Caco-2 (cell line): ENCODE measurements around the gene MT1HL1. TPM values are rescaled to one million over a fixed set of nuclear protein-coding genes. Genes with fewer than 3 reads are reported as not detected.

Experiments used
- BruUV-seq: library from RNA; stranded (reverse); fragments of 400-500 nt; replicated peaks from 2 replicates; lab custom pipeline; 2021; lab: Mats Ljungman, UMichigan
- CTCF ChIA-PET: fragments of 300-600 bp; sonication (Branson Sonifier 250); formaldehyde crosslinking; loops from one replicate; lab custom pipeline; 2022; ENCODE audit warnings: antibody characterized with exemption; lab: Charles Lee
- POLR2A ChIA-PET: fragments of 300-600 bp; sonication (Branson Sonifier 250); formaldehyde crosslinking; loops from one replicate; lab custom pipeline; 2022; ENCODE audit warnings: antibody characterized with exemption; lab: Charles Lee
- DNase-seq, 2 experiments: peaks; one replicate each; pipeline versions ENCODE4 v3.0.0 to v3.0.0-alpha.2; 2020 to 2022
- H3K27me3 ChIP-seq: replicated peaks from 2 replicates; pipeline ENCODE4 v1.6.0; 2011; ENCODE audit warnings: low read length; ENCODE audit not compliant: control insufficient read depth, insufficient read depth
- H3K36me3 ChIP-seq: 2 replicates; pipeline ENCODE4 v1.5.1; 2011; ENCODE audit warnings: low read length; ENCODE audit not compliant: control insufficient read depth, insufficient read depth
- H3K4me1 ChIP-seq: fragments of 250-450 bp; sonication (Bioruptor Pico); 2 replicates; pipeline ENCODE4 v1.5.1; 2020; ENCODE audit warnings: mild to moderate bottlenecking
- H3K4me3 ChIP-seq: 2 replicates; pipeline ENCODE4 v1.5.1; 2011; ENCODE audit warnings: low read depth, mild to moderate bottlenecking, control low read depth, low read length
- H3K9me3 ChIP-seq: fragments of 250-450 bp; sonication (Bioruptor Pico); 2 replicates; pipeline ENCODE4 v1.5.1; 2020; ENCODE audit warnings: mild to moderate bottlenecking, moderate library complexity
- H3K27ac Mint-ChIP-seq: one replicate; pipeline ENCODE4 v1.8.0; 2022; ENCODE audit warnings: mixed read lengths; ENCODE audit not compliant: unreplicated experiment
- H3K27me3 Mint-ChIP-seq: one replicate; pipeline ENCODE4 v1.8.0; 2022; ENCODE audit warnings: mixed read lengths; ENCODE audit not compliant: insufficient read depth, unreplicated experiment
- H3K36me3 Mint-ChIP-seq: one replicate; pipeline ENCODE4 v1.8.0; 2022; ENCODE audit warnings: mild to moderate bottlenecking, mixed read lengths; ENCODE audit not compliant: insufficient read depth, unreplicated experiment
- H3K4me1 Mint-ChIP-seq: one replicate; pipeline ENCODE4 v1.8.0; 2022; ENCODE audit warnings: low read depth, mixed read lengths; ENCODE audit not compliant: unreplicated experiment
- H3K4me3 Mint-ChIP-seq: one replicate; pipeline ENCODE4 v1.8.0; 2022; ENCODE audit warnings: mild to moderate bottlenecking, moderate library complexity, mixed read lengths; ENCODE audit not compliant: unreplicated experiment
- H3K9me3 Mint-ChIP-seq: one replicate; pipeline ENCODE4 v1.8.0; 2022; ENCODE audit warnings: mixed read lengths; ENCODE audit not compliant: unreplicated experiment
- intact Hi-C: fragments of 100-400 bp; cut with micrococcal nuclease; formaldehyde crosslinking; loops from one replicate; pipeline ENCODE4 v1.10.0; 2022; ENCODE audit not compliant: unreplicated experiment
- total RNA-seq: library from RNA; stranded (reverse); gene quantifications from 2 replicates; pipeline ENCODE4 v1.2.3, GENCODE V29; 2022
- TF ChIP-seq, protein P1 (sequence below), 2 experiments: fragments of 200-600 bp in 1 of 2; IDR thresholded peaks; 1 replicate in 1 of 2; 2 replicates in 1 of 2; pipeline versions ENCODE4 v1.5.1 to v1.8.0; 2011 to 2022; ENCODE audit warnings: antibody characterized with exemption in 1 of 2, control low read depth in 1 of 2, inconsistent platforms in 1 of 2, low read depth in 1 of 2, low read length in 1 of 2, mild to moderate bottlenecking in 1 of 2, moderate library complexity in 1 of 2; ENCODE audit not compliant: insufficient read depth in 1 of 2, severe bottlenecking in 1 of 2, unreplicated experiment in 1 of 2

Gene MT1HL1
- total RNA-seq, 1 experiment from 2014 or later: not detected

DNA sequence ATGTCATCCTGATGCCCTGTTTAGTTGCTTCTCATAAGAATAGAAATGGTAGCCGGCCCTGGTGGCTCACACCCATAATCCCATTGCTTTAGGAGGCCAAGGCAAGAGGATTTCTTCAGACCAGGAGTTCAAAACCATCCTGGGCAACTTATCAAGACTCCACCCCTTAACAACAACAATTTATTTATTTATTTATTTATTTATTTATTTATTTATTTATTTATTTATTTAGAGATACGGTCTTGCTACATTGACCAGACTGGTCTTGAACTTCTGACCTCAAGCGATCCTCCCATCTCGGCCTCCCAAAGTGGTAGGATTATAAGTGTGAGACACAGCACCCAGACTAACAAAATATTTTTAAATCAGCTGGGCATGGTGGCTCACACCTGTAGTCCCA, 4.0 kb downstream of the MT1HL1 start:
- Histone ChIP-seq H3K4me1 (no peaks in the 10 kb centered on the region), H3K9me3 (no peaks in the 10 kb centered on the region), H3K4me3 (no peak overlapping the region), H3K27me3 (no peaks in the 10 kb centered on the region; the same call in 1 of the 2 replicates), H3K36me3 (no peaks in the 10 kb centered on the region)
- DNase-seq: no peak
- Mint-ChIP-seq H3K9me3 (no peaks in the 10 kb centered on the region), H3K4me1 (no peaks in the 10 kb centered on the region), H3K36me3 (no peaks in the 10 kb centered on the region), H3K4me3 (no peak overlapping the region), H3K27ac (no peak overlapping the region), H3K27me3 (peaks cover 22% of the 10 kb centered on the region)
- ChIA-PET CTCF (no interaction called here), POLR2A (no interaction called here)
- intact Hi-C loops: no loop called here
- no TSS peak for BruUV-seq
- TF ChIP-seq, protein P1, sequence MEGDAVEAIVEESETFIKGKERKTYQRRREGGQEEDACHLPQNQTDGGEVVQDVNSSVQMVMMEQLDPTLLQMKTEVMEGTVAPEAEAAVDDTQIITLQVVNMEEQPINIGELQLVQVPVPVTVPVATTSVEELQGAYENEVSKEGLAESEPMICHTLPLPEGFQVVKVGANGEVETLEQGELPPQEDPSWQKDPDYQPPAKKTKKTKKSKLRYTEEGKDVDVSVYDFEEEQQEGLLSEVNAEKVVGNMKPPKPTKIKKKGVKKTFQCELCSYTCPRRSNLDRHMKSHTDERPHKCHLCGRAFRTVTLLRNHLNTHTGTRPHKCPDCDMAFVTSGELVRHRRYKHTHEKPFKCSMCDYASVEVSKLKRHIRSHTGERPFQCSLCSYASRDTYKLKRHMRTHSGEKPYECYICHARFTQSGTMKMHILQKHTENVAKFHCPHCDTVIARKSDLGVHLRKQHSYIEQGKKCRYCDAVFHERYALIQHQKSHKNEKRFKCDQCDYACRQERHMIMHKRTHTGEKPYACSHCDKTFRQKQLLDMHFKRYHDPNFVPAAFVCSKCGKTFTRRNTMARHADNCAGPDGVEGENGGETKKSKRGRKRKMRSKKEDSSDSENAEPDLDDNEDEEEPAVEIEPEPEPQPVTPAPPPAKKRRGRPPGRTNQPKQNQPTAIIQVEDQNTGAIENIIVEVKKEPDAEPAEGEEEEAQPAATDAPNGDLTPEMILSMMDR (IDR thresholded peaks at IDR 0.05; ENCODE audit: insufficient read depth in 1 of 2, low read depth in 1 of 2, low read length in 1 of 2, severe bottlenecking in 1 of 2, unreplicated experiment in 1 of 2): no peak

DNA sequence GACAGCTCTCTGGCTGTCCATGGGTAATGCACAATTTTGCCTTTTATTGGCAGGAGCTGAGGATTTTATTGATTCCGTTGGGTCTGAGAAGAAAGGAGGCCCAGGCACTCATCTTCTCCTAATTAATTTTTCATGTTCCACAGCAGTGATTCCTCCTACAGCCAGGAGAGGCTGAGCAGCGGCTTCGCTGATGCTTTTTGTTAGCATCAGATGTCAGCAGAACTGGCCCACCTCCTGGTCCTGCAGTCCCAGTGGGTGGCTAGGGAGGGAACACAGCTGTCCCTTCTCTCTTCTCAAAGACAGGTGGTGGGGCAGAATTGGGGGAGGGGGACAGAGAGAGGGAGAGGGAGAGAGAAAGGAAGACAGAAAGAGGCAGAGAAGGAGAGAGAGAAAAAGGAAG, 5.7 kb downstream of the MT1HL1 start:
- H3K36me3 Mint-ChIP-seq: no peaks in the 10 kb centered on the region
- Histone ChIP-seq H3K36me3 (no peaks in the 10 kb centered on the region), H3K4me1 (no peaks in the 10 kb centered on the region), H3K4me3 (no peak overlapping the region), H3K27me3 (no peaks in the 10 kb centered on the region; the same call in 1 of the 2 replicates), H3K9me3 (no peaks in the 10 kb centered on the region)
- no peaks in the 10 kb centered on the region for H3K9me3 Mint-ChIP-seq
- peaks cover 19% of the 10 kb centered on the region for H3K27me3 Mint-ChIP-seq
- no peaks in the 10 kb centered on the region for H3K4me1 Mint-ChIP-seq
- CTCF ChIA-PET: no interaction called here
- no peak overlapping the region for H3K27ac Mint-ChIP-seq
- no TSS peak for BruUV-seq
- no peak overlapping the region for H3K4me3 Mint-ChIP-seq
- intact Hi-C loops: no loop called here
- no peak for DNase-seq
- POLR2A ChIA-PET: no interaction called here
- TF ChIP-seq, protein P1 (IDR thresholded peaks at IDR 0.05; ENCODE audit: insufficient read depth in 1 of 2, low read depth in 1 of 2, low read length in 1 of 2, severe bottlenecking in 1 of 2, unreplicated experiment in 1 of 2): no peak

DNA sequence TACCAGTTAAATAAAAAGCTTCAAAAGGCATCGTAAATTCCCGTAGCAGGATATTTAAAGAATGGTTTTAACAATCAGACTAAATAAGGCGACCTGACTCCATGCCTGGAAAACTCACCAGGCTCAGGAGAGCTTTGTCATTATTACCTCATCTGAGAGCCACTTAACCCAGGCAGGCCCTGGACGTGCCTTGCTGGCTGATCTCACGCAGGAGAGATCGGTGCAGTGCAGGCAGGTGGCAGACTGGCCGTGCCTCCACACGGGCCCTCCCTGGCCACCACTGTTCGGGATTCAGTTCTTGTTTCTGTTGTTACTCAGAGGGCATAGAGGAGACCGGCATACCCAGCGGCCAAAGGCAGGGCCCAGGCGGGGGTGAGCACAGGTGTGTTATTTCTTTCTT, 6.4 kb downstream of the MT1HL1 start:
- no peaks in the 10 kb centered on the region for H3K9me3 ChIP-seq
- no peaks in the 10 kb centered on the region; the same call in 1 of the 2 replicates for H3K27me3 ChIP-seq
- no peaks in the 10 kb centered on the region for H3K36me3 Mint-ChIP-seq
- H3K27ac Mint-ChIP-seq: no peak overlapping the region
- DNase-seq: no peak
- no TSS peak for BruUV-seq
- H3K9me3 Mint-ChIP-seq: no peaks in the 10 kb centered on the region
- POLR2A ChIA-PET: interaction anchor here (0.6 kb wide), 1 partner anchor 142 kb away, joined by 3 read pairs; no protein-coding TSS in a partner anchor
- no peak overlapping the region for H3K4me3 Mint-ChIP-seq
- no peak overlapping the region for H3K4me3 ChIP-seq
- H3K4me1 Mint-ChIP-seq: no peaks in the 10 kb centered on the region
- CTCF ChIA-PET: no interaction called here
- H3K27me3 Mint-ChIP-seq: peaks cover 13% of the 10 kb centered on the region
- intact Hi-C loops: no loop called here
- TF ChIP-seq, protein P1 (IDR thresholded peaks at IDR 0.05; ENCODE audit: insufficient read depth in 1 of 2, low read depth in 1 of 2, low read length in 1 of 2, severe bottlenecking in 1 of 2, unreplicated experiment in 1 of 2): no peak
- no peaks in the 10 kb centered on the region for H3K36me3 ChIP-seq
- no peaks in the 10 kb centered on the region for H3K4me1 ChIP-seq
